ENCODE measurements around the gene MAP2K6.

- TF ChIP-seq CTCF (IDR thresholded peaks at IDR 0.05): no peak
- no peak for TF ChIP-seq POLR2A (IDR thresholded peaks at IDR 0.05)
These were observed 39.3 kb upstream of the MAP2K6 start for GRCh38 chr17:69375229-69375628.

All from Peyer's patch (tissue), 4 donors.